HepG2 (cell line): Measurements from ENCODE around the gene FGFR3. TPM values are rescaled to one million over a fixed set of nuclear protein-coding genes. Genes with fewer than 3 reads are reported as not detected.

Source experiments
- AGO1 ChIP-seq: fragments of 200-400 bp; formaldehyde crosslinking; IDR thresholded peaks from 2 replicates; pipeline ENCODE4 v1.6.1; 2017; ENCODE audit warnings: mild to moderate bottlenecking, low read depth, low read length, moderate library complexity; ENCODE audit not compliant: poor library complexity, severe bottlenecking
- AGO2 ChIP-seq: fragments of 200-400 bp; formaldehyde crosslinking; optimal IDR thresholded peaks from 2 replicates; pipeline ENCODE3; 2017; ENCODE audit warnings: mild to moderate bottlenecking, low read depth, low read length, moderate library complexity
- CC2D1A ChIP-seq: sonication (generic); formaldehyde crosslinking; IDR thresholded peaks from 2 replicates; pipeline ENCODE4 v1.8.1; 2023; ENCODE audit warnings: mild to moderate bottlenecking, missing genetic modification reagents
- GTF3A ChIP-seq: sonication (generic); formaldehyde crosslinking; conservative IDR thresholded peaks from 2 replicates; pipeline ENCODE4 v1.4.0; 2020; ENCODE audit warnings: mild to moderate bottlenecking, missing genetic modification reagents
- NR0B2 ChIP-seq: sonication (generic); formaldehyde crosslinking; IDR thresholded peaks from 2 replicates; pipeline ENCODE4 v1.4.0; 2020; ENCODE audit warnings: mild to moderate bottlenecking, missing genetic modification reagents
- NR2F6 ChIP-seq, 2 experiments: IDR thresholded peaks; 2 replicates each; pipeline ENCODE4 v1.6.1; 2016; ENCODE audit warnings: antibody characterized with exemption in 1 of 2, mild to moderate bottlenecking in 1 of 2
- PITX1 ChIP-seq: sonication (generic); formaldehyde crosslinking; IDR thresholded peaks from 2 replicates; pipeline ENCODE4 v1.5.1; 2020; ENCODE audit warnings: mild to moderate bottlenecking, missing genetic modification reagents
- PRPF4 ChIP-seq: fragments of 200-400 bp; formaldehyde crosslinking; IDR thresholded peaks from 2 replicates; pipeline ENCODE4 v1.6.1; 2016; ENCODE audit warnings: low read length, low read depth; ENCODE audit not compliant: poor library complexity, severe bottlenecking
- SMAD9 ChIP-seq: sonication (generic); formaldehyde crosslinking; IDR thresholded peaks from 2 replicates; pipeline ENCODE4 v1.5.1; 2020; ENCODE audit warnings: mild to moderate bottlenecking, missing genetic modification reagents
- SPEN ChIP-seq: sonication (generic); formaldehyde crosslinking; IDR thresholded peaks from 2 replicates; pipeline ENCODE4 v1.5.1; 2020; ENCODE audit warnings: low read depth, mild to moderate bottlenecking, missing genetic modification reagents
- ZNF224 ChIP-seq: sonication (generic); formaldehyde crosslinking; IDR thresholded peaks from 2 replicates; pipeline ENCODE4 v1.5.0; 2020; ENCODE audit warnings: mild to moderate bottlenecking, missing genetic modification reagents
- ZNF232 ChIP-seq: sonication (generic); formaldehyde crosslinking; IDR thresholded peaks from 2 replicates; pipeline ENCODE4 v1.4.0; 2020; ENCODE audit warnings: missing genetic modification reagents, borderline replicate concordance
- ZNF350 ChIP-seq: sonication (generic); formaldehyde crosslinking; IDR thresholded peaks from 2 replicates; pipeline ENCODE4 v1.4.0; 2020; ENCODE audit warnings: mild to moderate bottlenecking, low read depth, missing genetic modification reagents, borderline replicate concordance
- ZNF446 ChIP-seq: sonication (generic); formaldehyde crosslinking; IDR thresholded peaks from 2 replicates; pipeline ENCODE4 v1.5.0; 2020; ENCODE audit warnings: mild to moderate bottlenecking, missing genetic modification reagents
- ZSCAN31 ChIP-seq: sonication (generic); formaldehyde crosslinking; IDR thresholded peaks from 2 replicates; pipeline ENCODE4 v1.5.0; 2020; ENCODE audit warnings: low read depth, mild to moderate bottlenecking, missing genetic modification reagents
- polyA plus RNA-seq, 8 experiments: library from polyadenylated mRNA; depleted of rRNA in 3 of 8; stranded (reverse) in 7 of 8; unstranded in 1 of 8; fragments of >200 nt; fragmentation: Illumina TruSeq in 4 of 8; extraction: Trizol in 4 of 8; gene quantifications; 2 replicates each; pipeline versions ENCODE4 v1.2.1 to v1.2.3, GENCODE V29; 2011 to 2016; ENCODE audit warnings: low read depth in 4 of 8, missing spikeins in 1 of 8, mixed read lengths in 1 of 8; ENCODE audit not compliant: insufficient read depth in 1 of 8
- total RNA-seq, 5 experiments: library from RNA; depleted of rRNA; stranded (reverse); fragments of >200 nt; fragmentation: Illumina TruSeq; extraction: Trizol; gene quantifications; 2 replicates each; pipeline ENCODE4 v1.2.3, GENCODE V29; 2016; ENCODE audit warnings: low read depth in 1 of 5
- TF ChIP-seq, protein P1 (sequence below): IDR thresholded peaks from 2 replicates; pipeline ENCODE4 v1.6.1; 2016; ENCODE audit warnings: missing genetic modification reagents, missing compliant biosample characterization
- TF ChIP-seq, protein P2 (sequence below): sonication (generic); formaldehyde crosslinking; IDR thresholded peaks from 2 replicates; pipeline ENCODE4; 2020; ENCODE audit warnings: missing genetic modification reagents, mild to moderate bottlenecking, borderline replicate concordance
- TF ChIP-seq, protein P3 (sequence below): sonication (generic); formaldehyde crosslinking; IDR thresholded peaks from 2 replicates; pipeline ENCODE4 v1.4.0; 2020; ENCODE audit warnings: missing genetic modification reagents
- TF ChIP-seq, protein P4 (sequence below): sonication (generic); formaldehyde crosslinking; IDR thresholded peaks from 2 replicates; pipeline ENCODE4 v1.5.1; 2020; ENCODE audit warnings: mild to moderate bottlenecking, missing genetic modification reagents, moderate library complexity

The FGFR3 gene
- total and polyA plus RNA-seq, 2 of the 13 experiments (the other 11 are each of a cell fraction or from before 2014, with no cell fraction given) = 103 to 109 TPM

DNA sequence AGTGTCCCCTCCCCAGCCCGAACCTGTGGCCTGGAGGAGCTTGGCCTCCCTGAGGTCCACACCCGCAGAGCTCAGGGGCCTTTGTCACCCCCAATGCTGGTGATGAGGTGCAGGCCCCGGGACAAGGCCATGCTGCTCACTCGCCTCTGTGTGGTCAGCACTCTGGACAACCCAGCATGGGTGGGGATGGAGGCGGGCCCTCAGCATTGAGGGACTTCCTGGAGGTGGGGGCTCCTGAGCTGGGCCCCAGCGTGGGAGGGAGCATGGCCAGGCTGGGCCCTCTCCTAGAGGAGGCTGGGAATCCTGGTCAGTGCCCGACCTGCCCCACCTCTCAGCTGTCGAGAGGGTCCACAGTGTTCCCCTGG is 41.2 kb upstream of the FGFR3 start (continued):
- no peak for TF ChIP-seq ZNF224
- TF ChIP-seq CC2D1A (CRISPR knock-in tag) = no peak
- 0 out of 2 replicates have a peak, but pooled peaks have one; percentile 42 for TF ChIP-seq PITX1 (CRISPR knock-in tag)
- TF ChIP-seq ZNF232 (CRISPR knock-in tag) = 0 out of 2 replicates have a peak, but pooled peaks have one; percentile 37
- TF ChIP-seq ZSCAN31 (CRISPR knock-in tag) = no peak
- no peak for TF ChIP-seq NR2F6 (IDR thresholded peaks at IDR 0.05)
- no peak; the same call in 1 of the 2 replicates for TF ChIP-seq NR2F6 (CRISPR knock-in tag; IDR thresholded peaks at IDR 0.05)
- TF ChIP-seq, protein P1, sequence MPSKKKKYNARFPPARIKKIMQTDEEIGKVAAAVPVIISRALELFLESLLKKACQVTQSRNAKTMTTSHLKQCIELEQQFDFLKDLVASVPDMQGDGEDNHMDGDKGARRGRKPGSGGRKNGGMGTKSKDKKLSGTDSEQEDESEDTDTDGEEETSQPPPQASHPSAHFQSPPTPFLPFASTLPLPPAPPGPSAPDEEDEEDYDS (CRISPR knock-in tag) = 0 out of 2 replicates have a peak, but pooled peaks have one; percentile 19
- no peak for TF ChIP-seq PRPF4
- no peak for TF ChIP-seq NR0B2
- TF ChIP-seq, protein P2, sequence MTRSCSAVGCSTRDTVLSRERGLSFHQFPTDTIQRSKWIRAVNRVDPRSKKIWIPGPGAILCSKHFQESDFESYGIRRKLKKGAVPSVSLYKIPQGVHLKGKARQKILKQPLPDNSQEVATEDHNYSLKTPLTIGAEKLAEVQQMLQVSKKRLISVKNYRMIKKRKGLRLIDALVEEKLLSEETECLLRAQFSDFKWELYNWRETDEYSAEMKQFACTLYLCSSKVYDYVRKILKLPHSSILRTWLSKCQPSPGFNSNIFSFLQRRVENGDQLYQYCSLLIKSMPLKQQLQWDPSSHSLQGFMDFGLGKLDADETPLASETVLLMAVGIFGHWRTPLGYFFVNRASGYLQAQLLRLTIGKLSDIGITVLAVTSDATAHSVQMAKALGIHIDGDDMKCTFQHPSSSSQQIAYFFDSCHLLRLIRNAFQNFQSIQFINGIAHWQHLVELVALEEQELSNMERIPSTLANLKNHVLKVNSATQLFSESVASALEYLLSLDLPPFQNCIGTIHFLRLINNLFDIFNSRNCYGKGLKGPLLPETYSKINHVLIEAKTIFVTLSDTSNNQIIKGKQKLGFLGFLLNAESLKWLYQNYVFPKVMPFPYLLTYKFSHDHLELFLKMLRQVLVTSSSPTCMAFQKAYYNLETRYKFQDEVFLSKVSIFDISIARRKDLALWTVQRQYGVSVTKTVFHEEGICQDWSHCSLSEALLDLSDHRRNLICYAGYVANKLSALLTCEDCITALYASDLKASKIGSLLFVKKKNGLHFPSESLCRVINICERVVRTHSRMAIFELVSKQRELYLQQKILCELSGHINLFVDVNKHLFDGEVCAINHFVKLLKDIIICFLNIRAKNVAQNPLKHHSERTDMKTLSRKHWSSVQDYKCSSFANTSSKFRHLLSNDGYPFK (CRISPR knock-in tag) = 0 out of 2 replicates have a peak, but pooled peaks have one; percentile 32
- TF ChIP-seq, protein P3, sequence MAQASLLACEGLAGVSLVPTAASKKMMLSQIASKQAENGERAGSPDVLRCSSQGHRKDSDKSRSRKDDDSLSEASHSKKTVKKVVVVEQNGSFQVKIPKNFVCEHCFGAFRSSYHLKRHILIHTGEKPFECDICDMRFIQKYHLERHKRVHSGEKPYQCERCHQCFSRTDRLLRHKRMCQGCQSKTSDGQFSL = 0 out of 2 replicates have a peak, but pooled peaks have one; percentile 46
- TF ChIP-seq, protein P4, sequence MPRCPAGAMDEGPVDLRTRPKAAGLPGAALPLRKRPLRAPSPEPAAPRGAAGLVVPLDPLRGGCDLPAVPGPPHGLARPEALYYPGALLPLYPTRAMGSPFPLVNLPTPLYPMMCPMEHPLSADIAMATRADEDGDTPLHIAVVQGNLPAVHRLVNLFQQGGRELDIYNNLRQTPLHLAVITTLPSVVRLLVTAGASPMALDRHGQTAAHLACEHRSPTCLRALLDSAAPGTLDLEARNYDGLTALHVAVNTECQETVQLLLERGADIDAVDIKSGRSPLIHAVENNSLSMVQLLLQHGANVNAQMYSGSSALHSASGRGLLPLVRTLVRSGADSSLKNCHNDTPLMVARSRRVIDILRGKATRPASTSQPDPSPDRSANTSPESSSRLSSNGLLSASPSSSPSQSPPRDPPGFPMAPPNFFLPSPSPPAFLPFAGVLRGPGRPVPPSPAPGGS (CRISPR knock-in tag) = no peak
- peak; percentile 47 for TF ChIP-seq AGO1
- no peak for TF ChIP-seq ZNF446 (CRISPR knock-in tag)
- no peak for TF ChIP-seq SMAD9 (CRISPR knock-in tag)
- no peak for TF ChIP-seq GTF3A (CRISPR knock-in tag)
- TF ChIP-seq ZNF350 (CRISPR knock-in tag) = peak; percentile 45; the same call in 1 of the 2 replicates
- peak; percentile 43; the same call in 1 of the 2 replicates for TF ChIP-seq SPEN (CRISPR knock-in tag)
- TF ChIP-seq AGO2 = peak; percentile 56
